Measurements from ENCODE around the gene PCSK6.

Gene PCSK6

GRCh38 chr15:101326026-101326315, 163.5 kb downstream of the PCSK6 start:
- TF ChIP-seq EP300 (IDR thresholded peaks at IDR 0.05; ENCODE audit: borderline replicate concordance) (no peak), CEBPB (IDR thresholded peaks at IDR 0.05) (no peak), TAF1 (IDR thresholded peaks at IDR 0.05; ENCODE audit: low read depth) (no peak), REST (IDR thresholded peaks at IDR 0.05; ENCODE audit: low read depth) (no peak), MAX (IDR thresholded peaks at IDR 0.05) (no peak), USF1 (IDR thresholded peaks at IDR 0.05) (no peak), ZBTB7A (IDR thresholded peaks at IDR 0.05; ENCODE audit: low read depth) (no peak), FOXM1 (IDR thresholded peaks at IDR 0.05; ENCODE audit: borderline replicate concordance, low read depth) (no peak), TEAD4 (IDR thresholded peaks at IDR 0.05) (no peak), RAD21 (IDR thresholded peaks at IDR 0.05; ENCODE audit: low read depth) (no peak), CREB1 (IDR thresholded peaks at IDR 0.05; ENCODE audit: low read depth) (no peak), TCF12 (IDR thresholded peaks at IDR 0.05; ENCODE audit: low read depth) (no peak), EGR1 (IDR thresholded peaks at IDR 0.05) (no peak), NFIC (IDR thresholded peaks at IDR 0.05) (no peak), YY1 (IDR thresholded peaks at IDR 0.05; ENCODE audit: low read depth) (no peak)

GRCh38 chr15:101325263-101326025, 164.1 kb downstream of the PCSK6 start:
- TF ChIP-seq FOXM1 (IDR thresholded peaks at IDR 0.05; ENCODE audit: borderline replicate concordance, low read depth) = no peak
- TF ChIP-seq TAF1 (IDR thresholded peaks at IDR 0.05; ENCODE audit: low read depth) = no peak
- TF ChIP-seq YY1 (IDR thresholded peaks at IDR 0.05; ENCODE audit: low read depth) = no peak
- TF ChIP-seq MAX (IDR thresholded peaks at IDR 0.05) = no peak
- no peak for TF ChIP-seq TCF12 (IDR thresholded peaks at IDR 0.05; ENCODE audit: low read depth)
- no peak for TF ChIP-seq EP300 (IDR thresholded peaks at IDR 0.05; ENCODE audit: borderline replicate concordance)

GRCh38 chr15:101324524-101325177, 164.9 kb downstream of the PCSK6 start:
- TF ChIP-seq ZBTB7A (IDR thresholded peaks at IDR 0.05; ENCODE audit: low read depth) = no peak
- no peak for TF ChIP-seq TAF1 (IDR thresholded peaks at IDR 0.05; ENCODE audit: low read depth)
- no peak for TF ChIP-seq TCF12 (IDR thresholded peaks at IDR 0.05; ENCODE audit: low read depth)
- TF ChIP-seq TEAD4 (IDR thresholded peaks at IDR 0.05) = no peak

- no peak for TF ChIP-seq REST (IDR thresholded peaks at IDR 0.05; ENCODE audit: low read depth)
- TF ChIP-seq CEBPB (IDR thresholded peaks at IDR 0.05) = no peak
- no peak for TF ChIP-seq MAX (IDR thresholded peaks at IDR 0.05)
- TF ChIP-seq CREB1 (IDR thresholded peaks at IDR 0.05; ENCODE audit: low read depth) = no peak
- TF ChIP-seq EGR1 (IDR thresholded peaks at IDR 0.05) = no peak
- TF ChIP-seq YY1 (IDR thresholded peaks at IDR 0.05; ENCODE audit: low read depth) = no peak
- no peak for TF ChIP-seq TEAD4 (IDR thresholded peaks at IDR 0.05)
- TF ChIP-seq TAF1 (IDR thresholded peaks at IDR 0.05; ENCODE audit: low read depth) = no peak
- TF ChIP-seq NFIC (IDR thresholded peaks at IDR 0.05) = no peak
- no peak for TF ChIP-seq EP300 (IDR thresholded peaks at IDR 0.05; ENCODE audit: borderline replicate concordance)
These were observed 165.5 kb downstream of the PCSK6 start for GRCh38 chr15:101323793-101324523.

- TF ChIP-seq TEAD4 (IDR thresholded peaks at IDR 0.05) = no peak
- no peak for TF ChIP-seq EP300 (IDR thresholded peaks at IDR 0.05; ENCODE audit: borderline replicate concordance)
- TF ChIP-seq EGR1 (IDR thresholded peaks at IDR 0.05) = no peak
- TF ChIP-seq CREB1 (IDR thresholded peaks at IDR 0.05; ENCODE audit: low read depth) = no peak
- no peak for TF ChIP-seq TCF12 (IDR thresholded peaks at IDR 0.05; ENCODE audit: low read depth)
- TF ChIP-seq RAD21 (IDR thresholded peaks at IDR 0.05; ENCODE audit: low read depth) = no peak
- no peak for TF ChIP-seq YY1 (IDR thresholded peaks at IDR 0.05; ENCODE audit: low read depth)
- no peak for TF ChIP-seq TAF1 (IDR thresholded peaks at IDR 0.05; ENCODE audit: low read depth)
- no peak for TF ChIP-seq REST (IDR thresholded peaks at IDR 0.05; ENCODE audit: low read depth)
- TF ChIP-seq FOXM1 (IDR thresholded peaks at IDR 0.05; ENCODE audit: borderline replicate concordance, low read depth) = no peak
- TF ChIP-seq ZBTB7A (IDR thresholded peaks at IDR 0.05; ENCODE audit: low read depth) = no peak
These were observed 166.5 kb downstream of the PCSK6 start for GRCh38 chr15:101322854-101323477.

Measured in Ishikawa (cell line).